ENCODE data around the gene CTCFL.

CTCFL gene

GRCh38 chr20:57524511-57525176 lies at the start of gene CTCFL:
TSS of gene CTCFL (minus strand) at chr20:57525140. CDS start at chr20:57524205, 935 bp downstream.
- Histone ChIP-seq H3K4me3 (ENCODE audit: low read length) (no peak within 1 kb of the TSS), H3K27ac (ENCODE audit: low read length) (no peak within 1 kb of the TSS), H3K4me1 (ENCODE audit: control insufficient read depth, insufficient read depth, low read length) (peaks cover 8% of the 10 kb centered on the region; the same call in 1 of the 2 replicates), H3K9me3 (ENCODE audit: control insufficient read depth, insufficient read depth, low read length) (no peaks in the 10 kb centered on the region), H3K36me3 (ENCODE audit: control insufficient read depth, insufficient read depth, low read length) (no peaks in the 10 kb centered on the region), H3K27me3 (ENCODE audit: control insufficient read depth, insufficient read depth, low read length) (no peaks in the 10 kb centered on the region)
- no CpG with 5 or more reads among the region's 43 CpGs for WGBS (ENCODE audit: insufficient coverage, insufficient read length)
- no peak for DNase-seq (ENCODE audit: low read depth, low spot score)

- H3K4me3 ChIP-seq (ENCODE audit: low read length), result no peak overlapping the region
- H3K27ac ChIP-seq (ENCODE audit: low read length), result no peak overlapping the region
- H3K4me1 ChIP-seq (ENCODE audit: control insufficient read depth, insufficient read depth, low read length), result no peaks in the 10 kb centered on the region; the same call in 1 of the 2 replicates
- no peaks in the 10 kb centered on the region for H3K9me3 ChIP-seq (ENCODE audit: control insufficient read depth, insufficient read depth, low read length)
- H3K36me3 ChIP-seq (ENCODE audit: control insufficient read depth, insufficient read depth, low read length), result no peaks in the 10 kb centered on the region
- DNase-seq (ENCODE audit: low read depth, low spot score), result no peak
- no peaks in the 10 kb centered on the region for H3K27me3 ChIP-seq (ENCODE audit: control insufficient read depth, insufficient read depth, low read length)
- WGBS (ENCODE audit: insufficient coverage, insufficient read length), result no CpG with 5 or more reads among the region's 5 CpGs
Observed at GRCh38 chr20:57573894-57574293, 49.0 kb upstream of the CTCFL start.

DNA sequence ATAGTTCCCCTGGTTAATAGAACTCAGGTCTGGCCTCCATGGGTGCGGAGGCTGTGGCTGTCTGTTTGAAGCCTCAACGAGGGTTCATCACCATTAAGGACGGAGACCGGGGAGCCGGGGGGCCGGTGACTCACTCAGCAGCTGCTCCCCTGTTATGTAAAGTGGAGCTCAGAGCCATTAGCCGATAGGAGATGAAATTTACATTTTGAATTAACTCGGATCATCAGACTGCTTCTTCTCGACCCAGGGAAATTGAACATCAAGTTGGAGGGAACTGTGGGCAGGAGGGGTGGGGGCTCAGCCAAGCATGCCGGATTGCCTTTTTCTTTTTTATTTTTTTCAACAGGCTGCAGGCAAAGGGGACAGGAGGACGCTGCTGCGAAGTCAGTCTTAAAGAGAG lies 48.3 kb upstream of the CTCFL start:
- no peaks in the 10 kb centered on the region for H3K36me3 ChIP-seq (ENCODE audit: control insufficient read depth, insufficient read depth, low read length)
- H3K27me3 ChIP-seq (ENCODE audit: control insufficient read depth, insufficient read depth, low read length), result no peaks in the 10 kb centered on the region
- H3K4me3 ChIP-seq (ENCODE audit: low read length), result no peak overlapping the region
- no peaks in the 10 kb centered on the region for H3K9me3 ChIP-seq (ENCODE audit: control insufficient read depth, insufficient read depth, low read length)
- no peaks in the 10 kb centered on the region; the same call in 1 of the 2 replicates for H3K4me1 ChIP-seq (ENCODE audit: control insufficient read depth, insufficient read depth, low read length)
- WGBS (ENCODE audit: insufficient coverage, insufficient read length), result no CpG with 5 or more reads among the region's 12 CpGs
- H3K27ac ChIP-seq (ENCODE audit: low read length), result no peak overlapping the region
- no peak for DNase-seq (ENCODE audit: low read depth, low spot score)

- H3K4me3 ChIP-seq (ENCODE audit: low read length), result no peak overlapping the region
- no peaks in the 10 kb centered on the region; the same call in 1 of the 2 replicates for H3K4me1 ChIP-seq (ENCODE audit: control insufficient read depth, insufficient read depth, low read length)
- H3K9me3 ChIP-seq (ENCODE audit: control insufficient read depth, insufficient read depth, low read length), result no peaks in the 10 kb centered on the region
- H3K27ac ChIP-seq (ENCODE audit: low read length), result no peak overlapping the region
- no peak for DNase-seq (ENCODE audit: low read depth, low spot score)
- no peaks in the 10 kb centered on the region for H3K36me3 ChIP-seq (ENCODE audit: control insufficient read depth, insufficient read depth, low read length)
- H3K27me3 ChIP-seq (ENCODE audit: control insufficient read depth, insufficient read depth, low read length), result no peaks in the 10 kb centered on the region
- WGBS (ENCODE audit: insufficient coverage, insufficient read length), result no CpG with 5 or more reads among the region's 3 CpGs
Observed at GRCh38 chr20:57571782-57572416, 47.0 kb upstream of the CTCFL start.

DNA sequence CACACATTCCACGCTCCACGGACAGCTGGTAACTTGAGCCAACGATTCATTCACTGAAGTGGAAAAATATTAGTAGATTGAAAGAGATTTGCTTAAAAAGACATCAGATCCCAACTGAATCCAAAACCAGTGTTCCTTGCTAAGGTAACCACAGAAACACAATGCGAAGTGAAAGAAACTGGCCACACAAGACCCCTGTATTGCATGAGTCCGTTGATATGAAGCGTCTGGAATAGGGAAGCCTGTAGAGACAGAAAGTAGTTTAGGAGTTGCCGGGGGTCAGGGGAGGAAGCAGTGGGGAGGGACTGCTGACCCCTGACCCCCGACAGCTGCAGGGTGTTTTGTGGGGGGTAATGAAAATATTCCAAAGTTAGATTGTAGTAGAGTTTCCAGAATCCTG lies 46.0 kb upstream of the CTCFL start:
- Histone ChIP-seq H3K4me3 (ENCODE audit: low read length) (no peak overlapping the region), H3K27ac (ENCODE audit: low read length) (no peak overlapping the region), H3K36me3 (ENCODE audit: control insufficient read depth, insufficient read depth, low read length) (no peaks in the 10 kb centered on the region), H3K9me3 (ENCODE audit: control insufficient read depth, insufficient read depth, low read length) (no peaks in the 10 kb centered on the region), H3K27me3 (ENCODE audit: control insufficient read depth, insufficient read depth, low read length) (no peaks in the 10 kb centered on the region), H3K4me1 (ENCODE audit: control insufficient read depth, insufficient read depth, low read length) (no peaks in the 10 kb centered on the region; the same call in 1 of the 2 replicates)
- no CpG with 5 or more reads among the region's 8 CpGs for WGBS (ENCODE audit: insufficient coverage, insufficient read length)
- DNase-seq (ENCODE audit: low read depth, low spot score), result no peak

GRCh38 chr20:57570145-57570850 lies 45.4 kb upstream of the CTCFL start:
- no peak overlapping the region for H3K27ac ChIP-seq (ENCODE audit: low read length)
- no peak for DNase-seq (ENCODE audit: low read depth, low spot score)
- H3K9me3 ChIP-seq (ENCODE audit: control insufficient read depth, insufficient read depth, low read length), result no peaks in the 10 kb centered on the region
- no peaks in the 10 kb centered on the region for H3K27me3 ChIP-seq (ENCODE audit: control insufficient read depth, insufficient read depth, low read length)
- H3K36me3 ChIP-seq (ENCODE audit: control insufficient read depth, insufficient read depth, low read length), result no peaks in the 10 kb centered on the region
- no peaks in the 10 kb centered on the region; the same call in 1 of the 2 replicates for H3K4me1 ChIP-seq (ENCODE audit: control insufficient read depth, insufficient read depth, low read length)
- WGBS (ENCODE audit: insufficient coverage, insufficient read length), result no CpG with 5 or more reads among the region's 20 CpGs
- H3K4me3 ChIP-seq (ENCODE audit: low read length), result no peak overlapping the region

DNA sequence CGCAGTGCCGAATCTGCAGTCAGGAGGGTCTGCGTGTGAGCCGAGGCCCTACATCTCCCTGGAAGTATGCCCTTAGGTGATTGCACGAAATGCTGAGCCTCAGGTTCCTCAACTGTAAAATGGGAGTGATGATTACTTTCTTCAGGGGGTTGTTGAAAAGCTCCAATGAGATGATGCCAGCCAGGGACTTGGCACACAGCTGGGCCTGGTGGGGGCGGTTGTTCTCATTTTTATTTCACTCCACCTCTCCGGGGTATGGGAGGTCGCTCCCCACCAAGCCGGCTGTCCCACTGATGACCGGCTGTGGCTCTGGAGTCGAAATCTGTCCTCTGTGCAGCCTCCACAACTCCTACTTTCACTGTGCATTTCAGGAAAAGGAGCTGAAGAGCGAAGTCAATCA lies 44.0 kb upstream of the CTCFL start:
- DNase-seq (ENCODE audit: low read depth, low spot score), result no peak
- H3K4me1 ChIP-seq (ENCODE audit: control insufficient read depth, insufficient read depth, low read length), result no peaks in the 10 kb centered on the region; the same call in 1 of the 2 replicates
- no peaks in the 10 kb centered on the region for H3K9me3 ChIP-seq (ENCODE audit: control insufficient read depth, insufficient read depth, low read length)
- H3K27ac ChIP-seq (ENCODE audit: low read length), result no peak overlapping the region
- no peaks in the 10 kb centered on the region for H3K27me3 ChIP-seq (ENCODE audit: control insufficient read depth, insufficient read depth, low read length)
- no peaks in the 10 kb centered on the region for H3K36me3 ChIP-seq (ENCODE audit: control insufficient read depth, insufficient read depth, low read length)
- WGBS (ENCODE audit: insufficient coverage, insufficient read length), result no CpG with 5 or more reads among the region's 12 CpGs
- H3K4me3 ChIP-seq (ENCODE audit: low read length), result no peak overlapping the region

GRCh38 chr20:57568088-57568896 lies 43.4 kb upstream of the CTCFL start:
- Histone ChIP-seq H3K4me1 (ENCODE audit: control insufficient read depth, insufficient read depth, low read length) (no peaks in the 10 kb centered on the region; the same call in 1 of the 2 replicates), H3K9me3 (ENCODE audit: control insufficient read depth, insufficient read depth, low read length) (no peaks in the 10 kb centered on the region), H3K27me3 (ENCODE audit: control insufficient read depth, insufficient read depth, low read length) (no peaks in the 10 kb centered on the region), H3K36me3 (ENCODE audit: control insufficient read depth, insufficient read depth, low read length) (no peaks in the 10 kb centered on the region), H3K4me3 (ENCODE audit: low read length) (no peak overlapping the region), H3K27ac (ENCODE audit: low read length) (no peak overlapping the region)
- WGBS (ENCODE audit: insufficient coverage, insufficient read length), result no CpG with 5 or more reads among the region's 13 CpGs
- no peak for DNase-seq (ENCODE audit: low read depth, low spot score)

GRCh38 chr20:57567471-57568079 lies 42.6 kb upstream of the CTCFL start:
- WGBS (ENCODE audit: insufficient coverage, insufficient read length), result no CpG with 5 or more reads among the region's 9 CpGs
- H3K36me3 ChIP-seq (ENCODE audit: control insufficient read depth, insufficient read depth, low read length), result no peaks in the 10 kb centered on the region
- H3K4me3 ChIP-seq (ENCODE audit: low read length), result no peak overlapping the region
- no peak for DNase-seq (ENCODE audit: low read depth, low spot score)
- no peak overlapping the region for H3K27ac ChIP-seq (ENCODE audit: low read length)
- no peaks in the 10 kb centered on the region for H3K27me3 ChIP-seq (ENCODE audit: control insufficient read depth, insufficient read depth, low read length)
- H3K9me3 ChIP-seq (ENCODE audit: control insufficient read depth, insufficient read depth, low read length), result no peaks in the 10 kb centered on the region
- H3K4me1 ChIP-seq (ENCODE audit: control insufficient read depth, insufficient read depth, low read length), result no peaks in the 10 kb centered on the region

All from iPS DF 6.9 (cell line).